ENCODE results near the gene PKN1.
"Not testable (repeated sequence)": the region's sequence is repeated elsewhere in the genome, so short reads cannot be mapped to it uniquely, and the experiment has no call there.

PKN1 gene

DNA sequence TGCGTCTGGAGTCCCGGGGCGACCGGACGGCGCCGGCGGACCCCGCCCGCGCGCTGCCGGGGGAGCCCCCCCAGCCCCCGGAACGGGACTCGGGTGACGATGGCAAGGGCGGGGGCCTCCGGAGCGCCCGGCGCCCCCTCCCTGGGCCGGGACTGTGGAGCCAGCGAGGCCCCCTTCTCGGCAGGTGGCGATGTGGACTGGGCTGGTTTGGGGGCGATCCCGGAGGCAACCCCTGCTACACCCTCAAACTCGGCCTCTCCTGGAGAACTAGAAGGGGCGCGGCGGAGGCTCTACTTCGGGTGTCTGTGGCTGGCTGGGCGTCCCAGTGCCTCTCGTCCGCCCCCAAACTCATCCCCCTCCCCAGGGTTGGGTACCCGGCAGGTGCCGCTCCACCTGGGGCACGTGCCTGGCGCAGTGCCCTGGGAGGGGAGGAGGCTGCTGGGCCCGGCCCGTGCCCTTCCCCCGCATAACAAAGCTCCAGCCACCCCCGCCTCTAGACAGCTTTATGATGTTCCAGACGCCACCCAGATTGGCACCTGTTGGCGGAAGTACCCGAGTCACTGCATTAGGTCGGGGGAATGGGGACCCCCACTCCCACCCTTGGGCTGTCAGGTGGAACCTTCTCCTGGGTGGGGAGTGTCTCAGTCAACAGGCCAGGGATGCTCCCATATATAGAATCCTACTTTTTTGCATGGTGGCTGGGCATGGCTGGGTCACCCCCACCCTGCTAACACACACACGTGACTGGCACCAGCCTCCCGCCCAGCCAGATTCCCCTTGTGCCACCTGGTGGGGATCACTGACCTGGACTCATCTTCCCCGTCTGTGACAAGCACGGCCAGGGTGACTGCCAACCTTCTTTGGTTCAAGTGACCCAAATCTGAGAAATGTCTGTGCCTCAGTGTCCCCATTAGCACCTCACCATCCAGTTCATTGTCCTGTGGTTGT lies 722 bp downstream of the PKN1 start:
- peak; percentile 31 for DNase-seq

DNA sequence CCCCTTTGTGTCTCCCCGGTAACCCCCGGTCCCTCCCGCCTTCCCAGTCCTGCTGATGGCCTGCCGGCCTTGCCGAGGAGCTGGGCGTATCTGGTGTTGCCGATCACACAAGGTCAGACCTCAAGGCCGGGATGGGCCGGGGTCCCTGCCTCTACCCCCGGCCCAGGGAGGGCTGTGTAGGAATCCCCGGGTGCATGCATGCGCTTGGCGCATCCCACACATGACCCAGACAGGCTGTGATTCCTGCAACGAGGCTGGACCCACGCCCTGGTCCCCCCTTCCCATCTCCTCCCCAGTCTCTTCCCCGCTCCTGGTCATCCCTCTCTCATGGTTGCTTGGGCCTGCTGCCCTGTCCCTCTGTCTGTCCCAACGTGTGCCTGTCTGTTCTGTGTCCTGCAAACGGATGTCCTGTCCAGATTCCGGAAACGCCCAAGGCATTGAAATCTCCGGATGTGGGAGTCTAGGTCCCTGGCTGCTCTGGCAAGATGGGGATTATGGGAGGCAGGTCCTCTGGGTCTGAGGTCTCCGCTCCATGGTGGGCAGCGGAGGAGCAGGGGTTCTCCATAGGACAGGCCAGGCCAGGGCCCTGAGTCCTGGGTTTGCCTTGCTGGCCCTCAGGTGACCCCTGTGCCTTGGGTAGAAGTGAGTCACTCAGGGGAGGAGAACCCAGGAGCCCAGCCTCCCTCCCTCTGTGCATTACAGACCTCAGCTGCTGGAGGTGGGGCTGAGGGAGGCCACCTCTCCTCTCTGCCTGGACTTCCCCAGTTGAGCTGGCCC lies 1.6 kb downstream of the PKN1 start:
- no peak for DNase-seq

- no peak for DNase-seq
Measured at GRCh38 chr19:14435320-14436050, 2.4 kb downstream of the PKN1 start.

DNA sequence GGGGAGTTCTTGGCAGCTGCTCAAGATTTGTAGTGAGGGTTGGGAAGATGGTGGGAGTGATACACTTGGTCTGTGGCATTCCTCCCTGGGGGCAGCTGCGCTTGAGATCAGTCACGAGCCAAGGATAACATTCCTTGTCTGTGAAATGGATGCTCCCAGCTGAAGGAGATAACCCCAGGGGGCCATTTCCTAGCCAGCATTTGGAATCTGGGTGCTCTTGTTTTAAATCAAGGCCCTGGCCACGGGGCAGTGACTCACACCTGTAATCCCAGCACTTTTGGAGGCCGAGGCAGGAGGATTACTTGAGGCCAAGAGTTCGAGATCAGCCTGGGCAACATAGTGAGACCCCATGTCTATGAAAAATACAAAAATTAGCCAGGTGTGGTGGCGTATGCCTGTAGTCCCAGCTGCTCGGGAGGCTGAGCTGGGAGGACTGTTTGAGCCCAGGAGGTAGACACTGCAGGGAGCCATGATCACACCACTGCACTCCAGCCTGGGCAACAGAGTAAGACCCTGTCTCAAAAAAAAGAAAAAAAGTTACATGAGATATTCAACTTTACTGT lies 4.6 kb downstream of the PKN1 start:
- no peak for DNase-seq

- no peak for DNase-seq
Measured at GRCh38 chr19:14439014-14439413, 5.9 kb downstream of the PKN1 start.

- DNase-seq, result no peak
Measured at GRCh38 chr19:14440049-14440448, 6.9 kb downstream of the PKN1 start.

DNA sequence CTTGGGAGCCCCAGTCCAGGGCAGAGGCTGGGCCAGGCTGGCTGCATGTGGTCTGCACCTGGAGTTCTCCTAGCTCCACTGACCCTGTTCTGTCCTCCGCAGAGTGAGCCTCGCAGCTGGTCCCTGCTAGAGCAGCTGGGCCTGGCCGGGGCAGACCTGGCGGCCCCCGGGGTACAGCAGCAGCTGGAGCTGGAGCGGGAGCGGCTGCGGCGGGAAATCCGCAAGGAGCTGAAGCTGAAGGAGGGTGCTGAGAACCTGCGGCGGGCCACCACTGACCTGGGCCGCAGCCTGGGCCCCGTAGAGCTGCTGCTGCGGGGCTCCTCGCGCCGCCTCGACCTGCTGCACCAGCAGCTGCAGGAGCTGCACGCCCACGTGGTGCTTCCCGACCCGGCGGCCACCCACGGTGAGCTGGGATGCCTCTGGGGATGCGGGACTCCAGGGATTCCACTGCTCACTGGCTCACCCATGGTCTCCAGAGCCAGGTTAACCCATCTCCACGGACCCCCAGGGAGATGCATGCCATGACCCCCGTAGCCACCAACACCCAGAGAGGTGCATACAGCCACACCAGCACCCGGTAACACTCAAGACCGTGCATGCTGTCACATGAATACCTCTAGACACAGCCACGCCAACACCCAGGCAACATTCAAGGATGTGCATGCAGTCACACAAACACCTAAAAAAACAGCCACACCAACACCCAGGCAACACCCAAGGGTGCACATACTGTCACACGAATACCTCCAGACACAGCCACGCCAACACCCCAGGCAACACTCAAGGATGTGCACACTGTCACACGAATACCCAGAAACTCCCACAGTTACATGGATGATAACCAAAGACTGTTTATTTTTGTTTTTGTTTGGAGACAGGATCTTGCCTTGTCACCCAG lies 8.2 kb downstream of the PKN1 start:
- no peak for DNase-seq

DNA sequence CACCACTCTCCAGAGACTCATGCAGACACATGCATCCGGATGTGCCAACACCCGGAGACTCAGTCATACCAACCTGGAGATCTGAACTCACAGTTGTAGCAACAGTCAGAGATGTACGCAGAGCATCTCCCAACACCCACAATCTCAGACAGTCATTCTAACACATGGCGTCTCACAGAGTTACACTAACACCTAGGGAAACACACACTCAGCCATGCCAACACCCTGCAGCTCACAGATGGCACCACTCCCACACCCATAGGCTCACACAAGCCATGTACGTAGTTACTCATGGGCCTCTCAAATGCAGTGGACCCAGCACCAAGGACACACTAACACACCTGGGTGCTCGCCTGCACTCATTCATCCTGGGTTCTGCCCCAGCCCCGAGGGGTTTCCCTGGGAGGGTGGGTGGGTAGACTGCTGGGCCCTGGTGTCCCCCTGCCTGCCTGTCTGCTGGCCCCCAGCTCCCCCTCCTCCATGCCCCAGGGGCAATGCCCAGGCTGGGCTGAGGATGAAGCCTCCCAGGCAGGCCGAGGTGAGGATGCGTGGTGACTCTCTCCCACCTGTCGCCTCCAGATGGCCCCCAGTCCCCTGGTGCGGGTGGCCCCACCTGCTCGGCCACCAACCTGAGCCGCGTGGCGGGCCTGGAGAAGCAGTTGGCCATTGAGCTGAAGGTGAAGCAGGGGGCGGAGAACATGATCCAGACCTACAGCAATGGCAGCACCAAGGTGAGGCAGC lies 10.0 kb downstream of the PKN1 start:
- no peak for DNase-seq

GRCh38 chr19:14443632-14444216 lies 10.6 kb downstream of the PKN1 start:
- no peak for DNase-seq

DNA sequence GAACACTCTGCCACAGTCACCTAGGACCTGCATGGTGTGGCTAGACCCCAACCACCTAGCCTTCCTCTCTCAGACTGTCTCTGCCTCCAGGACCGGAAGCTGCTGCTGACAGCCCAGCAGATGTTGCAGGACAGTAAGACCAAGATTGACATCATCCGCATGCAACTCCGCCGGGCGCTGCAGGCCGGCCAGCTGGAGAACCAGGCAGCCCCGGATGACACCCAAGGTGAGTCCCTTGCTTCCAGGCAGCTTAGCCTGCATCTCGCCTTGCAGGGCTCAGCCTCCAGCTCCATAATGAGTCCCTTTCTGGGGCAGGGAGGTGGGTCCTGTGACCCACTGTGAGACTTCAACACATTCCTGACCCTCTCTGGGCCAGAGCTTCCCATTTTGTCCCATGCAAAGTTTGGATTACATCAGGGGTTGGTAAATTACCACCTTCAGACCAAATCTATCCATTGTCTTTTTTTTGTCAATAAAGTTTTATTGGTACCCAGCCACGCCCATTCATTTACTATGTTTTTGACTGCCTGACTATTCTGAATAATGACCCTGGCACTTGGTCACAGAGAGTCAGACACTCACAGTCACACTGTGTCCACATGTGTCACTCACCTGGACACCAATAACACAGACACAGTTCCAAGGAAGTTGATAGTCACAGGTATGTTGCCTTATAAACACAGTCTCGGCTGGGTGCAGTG lies 13.4 kb downstream of the PKN1 start:
- DNase-seq, result no peak

DNA sequence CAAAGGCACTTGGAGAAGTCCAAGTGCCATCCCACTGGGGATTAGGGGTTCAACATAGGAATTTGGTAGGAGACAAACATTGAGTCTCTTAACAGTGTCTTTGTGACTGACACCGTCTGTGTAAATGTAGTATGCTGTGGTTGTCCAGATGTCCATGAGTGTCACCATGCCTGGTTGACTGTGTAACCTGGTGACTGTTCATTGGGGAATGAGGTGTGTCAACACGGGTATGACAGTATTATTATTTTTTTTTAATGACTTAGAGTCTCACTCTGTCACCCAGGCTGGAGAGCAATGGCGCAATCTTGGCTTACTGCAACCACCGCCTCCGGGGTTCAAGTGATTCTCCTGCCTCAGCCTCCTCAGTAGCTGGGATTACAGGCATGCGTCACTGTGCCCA lies 16.2 kb downstream of the PKN1 start:
- no peak for DNase-seq

GRCh38 chr19:14450168-14450874 lies 17.2 kb downstream of the PKN1 start:
- DNase-seq, result no peak

DNA sequence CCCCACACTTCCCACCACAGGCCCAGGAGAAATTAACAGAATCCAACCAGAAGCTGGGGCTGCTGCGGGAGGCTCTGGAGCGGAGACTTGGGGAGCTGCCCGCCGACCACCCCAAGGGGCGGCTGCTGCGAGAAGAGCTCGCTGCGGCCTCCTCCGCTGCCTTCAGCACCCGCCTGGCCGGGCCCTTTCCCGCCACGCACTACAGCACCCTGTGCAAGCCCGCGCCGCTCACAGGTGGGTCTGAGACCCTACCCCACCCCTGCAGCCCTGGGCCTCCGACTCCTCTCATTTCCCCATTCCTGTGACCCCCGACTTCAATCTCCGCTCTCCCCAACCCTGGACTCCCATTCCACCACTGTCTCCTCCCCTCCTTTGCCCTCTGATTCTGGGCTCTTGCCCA lies 17.8 kb downstream of the PKN1 start:
- DNase-seq, result no peak

DNA sequence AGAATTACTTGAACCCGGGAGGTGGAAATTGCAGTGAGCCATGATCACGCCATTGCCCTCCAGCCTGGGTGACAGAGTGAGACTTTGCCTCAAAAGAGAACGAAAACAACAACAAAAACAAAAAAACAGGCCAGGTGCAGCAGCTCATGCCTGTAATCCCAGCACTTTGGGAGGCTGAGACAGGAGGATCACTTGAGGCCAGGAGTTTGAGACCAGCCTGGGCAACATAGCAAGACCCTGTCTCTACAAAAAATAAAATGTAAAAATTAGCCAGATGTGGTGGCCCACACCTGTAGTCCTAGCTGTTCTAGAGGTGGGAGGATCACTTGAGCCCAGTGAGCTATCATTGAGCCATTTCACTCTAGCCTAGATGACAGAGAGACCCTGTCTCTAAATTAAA lies 19.2 kb downstream of the PKN1 start:
- DNase-seq, result not testable (repeated sequence)

DNA sequence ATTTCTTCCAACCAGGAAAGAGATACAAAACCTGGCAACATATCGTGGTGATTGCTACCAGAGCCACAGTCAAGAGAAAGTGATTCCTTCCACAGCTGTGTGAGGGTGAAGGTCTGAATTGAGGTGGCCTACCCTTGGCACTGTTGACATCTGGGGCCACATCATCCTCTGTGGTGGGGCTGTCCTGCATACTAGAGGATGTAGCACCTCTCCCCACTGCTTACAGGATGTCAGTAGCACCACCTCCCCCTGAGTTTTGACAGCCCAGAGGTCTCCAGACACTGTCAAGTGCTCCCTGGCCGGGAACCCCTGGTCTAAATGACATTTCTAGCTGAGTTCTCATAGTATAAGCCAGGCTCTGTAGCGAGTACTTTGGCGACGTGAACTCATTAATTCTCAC lies 26.6 kb downstream of the PKN1 start:
- no peak for DNase-seq

DNA sequence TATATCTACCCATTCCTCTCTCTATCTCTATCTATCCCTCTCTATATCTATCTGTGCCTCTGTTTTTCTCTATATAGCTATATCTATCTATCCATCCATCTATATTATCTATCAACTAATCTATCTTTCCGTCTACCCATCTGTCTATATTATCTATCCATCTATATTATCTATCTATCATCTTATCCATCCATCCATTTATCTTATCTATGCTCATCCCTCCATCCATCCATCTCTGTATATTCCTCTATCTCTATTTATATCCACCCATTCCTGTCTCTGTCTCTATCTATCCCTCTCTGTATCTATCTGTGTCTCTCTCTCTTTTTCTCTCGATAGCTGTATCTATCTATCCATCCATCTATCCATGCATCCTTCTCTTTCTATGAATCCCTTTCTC lies 27.8 kb downstream of the PKN1 start:
- DNase-seq, result no peak

DNA sequence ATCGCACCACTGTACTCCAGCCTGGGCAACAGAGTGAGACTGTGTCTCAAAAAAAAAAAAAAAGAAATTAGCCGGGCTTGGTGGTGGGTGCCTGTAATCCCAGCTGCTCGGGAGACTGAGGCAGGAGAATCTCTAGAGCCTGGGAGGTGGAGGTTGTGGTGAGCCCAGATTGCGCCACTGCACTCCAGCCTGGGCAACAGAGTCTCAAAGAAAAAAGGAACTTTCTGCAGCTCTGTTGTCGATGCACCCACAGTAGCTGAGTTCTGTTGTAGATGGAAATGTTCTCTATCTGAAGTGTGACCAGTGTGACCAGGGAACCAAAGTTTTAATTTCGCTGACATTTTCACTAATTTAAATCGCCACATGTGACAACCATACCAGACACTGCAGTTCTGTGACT lies 29.3 kb downstream of the PKN1 start:
- not testable (repeated sequence) for DNase-seq

DNA sequence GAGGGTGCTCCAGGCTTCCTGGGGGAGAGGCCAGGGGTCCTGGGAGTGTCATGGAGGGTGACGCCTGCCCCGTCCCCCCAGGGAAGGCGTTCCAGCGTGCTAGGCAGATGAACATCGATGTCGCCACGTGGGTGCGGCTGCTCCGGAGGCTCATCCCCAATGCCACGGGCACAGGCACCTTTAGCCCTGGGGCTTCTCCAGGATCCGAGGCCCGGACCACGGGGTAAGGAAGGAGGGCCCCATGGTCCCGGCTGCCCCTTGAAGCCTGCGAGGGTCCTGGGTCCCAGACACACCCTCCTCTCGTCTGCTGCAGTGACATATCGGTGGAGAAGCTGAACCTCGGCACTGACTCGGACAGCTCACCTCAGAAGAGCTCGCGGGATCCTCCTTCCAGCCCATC lies 30.6 kb downstream of the PKN1 start:
- no peak for DNase-seq

- DNase-seq, result no peak
Measured at GRCh38 chr19:14467391-14467790, 34.3 kb downstream of the PKN1 start.

DNA sequence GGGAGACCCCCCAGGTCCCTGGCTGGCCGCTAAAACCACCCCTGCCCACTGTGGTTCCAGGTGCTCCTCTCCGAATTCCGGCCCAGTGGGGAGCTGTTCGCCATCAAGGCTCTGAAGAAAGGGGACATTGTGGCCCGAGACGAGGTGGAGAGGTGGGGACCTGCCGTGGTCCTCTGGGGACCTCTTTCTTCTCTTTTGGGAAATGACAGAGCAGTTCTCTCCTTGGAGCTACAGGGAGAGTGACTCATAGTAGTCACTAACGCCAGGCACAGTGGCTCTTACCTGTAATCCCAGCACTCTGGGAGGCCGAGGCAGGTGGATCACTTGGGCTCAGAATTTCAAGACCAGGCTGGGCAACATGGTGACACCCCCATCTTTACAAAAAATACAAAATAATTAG lies 34.7 kb downstream of the PKN1 start:
- no peak for DNase-seq
